AG08395 (cell line): Measurements from ENCODE around the gene EFCAB8.

Experiments used
- DNase-seq: peaks from one replicate; pipeline ENCODE4 v3.0.0; 2012; ENCODE audit warnings: mixed read lengths, low spot score

EFCAB8 gene

GRCh38 chr20:33007376-33008335 lies 148.9 kb downstream of the EFCAB8 start, which contains the start of gene BPIFB2:
BPIFB2 (plus strand) TSS chr20:33007704; CDS start chr20:33008575, 871 bp downstream.
- no peak for DNase-seq

GRCh38 chr20:33008336-33009213 lies 149.9 kb downstream of the EFCAB8 start:
- DNase-seq: no peak

GRCh38 chr20:33009214-33010132 lies 150.8 kb downstream of the EFCAB8 start:
- DNase-seq: no peak

- no peak for DNase-seq
Observed at GRCh38 chr20:33010133-33010504, 151.4 kb downstream of the EFCAB8 start.

- DNase-seq: no peak
Observed at GRCh38 chr20:33010674-33011449, 152.1 kb downstream of the EFCAB8 start.
